Measurements from ENCODE around the gene NTF3.

- no peak for TF ChIP-seq CTCF (IDR thresholded peaks at IDR 0.05; ENCODE audit: low read depth, low read length, poor library complexity, severe bottlenecking)
- TF ChIP-seq EZH2phosphoT487 (IDR thresholded peaks at IDR 0.05; ENCODE audit: borderline replicate concordance, low read length): no peak
Measured at GRCh38 chr12:5399266-5399665, 32.6 kb upstream of the NTF3 start.
